ENCODE measurements around the gene DLGAP5. TPM values are rescaled to one million over a fixed set of nuclear protein-coding genes. Genes with fewer than 3 reads are reported as not detected.

The DLGAP5 gene
- total and polyA plus RNA-seq, 8 donors: 1.8 to 57.3 (median 23.0) TPM

Other genes with a start within 250 kb of the DLGAP5 start
- gene WDHD1, start 164.5 kb downstream of the DLGAP5 start, total RNA-seq: 1 to 10 TPM; 8.6 to 9.0 TPM
- gene WDHD1, start 164.5 kb downstream of the DLGAP5 start, polyA plus RNA-seq (ENCODE audit: insufficient read length in 6 of 6): 10 to 100 TPM; 14.8 to 22.3 (median 17.1) TPM
- 10 to 100 TPM; 20.7 to 31.8 TPM for gene SOCS4, start 164.3 kb downstream of the DLGAP5 start, total RNA-seq
- gene SOCS4, start 164.3 kb downstream of the DLGAP5 start, polyA plus RNA-seq (ENCODE audit: insufficient read length in 6 of 6): 10 to 100 TPM; 12.7 to 15.5 (median 14.1) TPM
- gene MAPK1IP1L, start 139.9 kb downstream of the DLGAP5 start, total RNA-seq: 10 to 100 TPM; 81.0 to 87.3 TPM
- 10 to 100 TPM; 81.5 to 93.6 (median 87.2) TPM for gene MAPK1IP1L, start 139.9 kb downstream of the DLGAP5 start, polyA plus RNA-seq (ENCODE audit: insufficient read length in 6 of 6)
- 100 to 1,000 TPM; 332 to 369 TPM for gene LGALS3, start 62.3 kb downstream of the DLGAP5 start, total RNA-seq
- 10 to 100 TPM; 41.2 to 54.3 (median 49.3) TPM for gene LGALS3, start 62.3 kb downstream of the DLGAP5 start, polyA plus RNA-seq (ENCODE audit: insufficient read length in 6 of 6)
- gene FBXO34, start 79.8 kb upstream of the DLGAP5 start, total RNA-seq: 10 to 100 TPM; 24.4 to 24.5 TPM
- 10 to 100 TPM; 32.4 to 43.9 (median 35.3) TPM for gene FBXO34, start 79.8 kb upstream of the DLGAP5 start, polyA plus RNA-seq (ENCODE audit: insufficient read length in 6 of 6)
- gene ATG14, start 220.2 kb upstream of the DLGAP5 start, total RNA-seq: 1 to 10 TPM; 7.1 to 9.0 TPM
- 10 to 100 TPM; 21.4 to 25.6 (median 24.2) TPM for gene ATG14, start 220.2 kb upstream of the DLGAP5 start, polyA plus RNA-seq (ENCODE audit: insufficient read length in 6 of 6)
- not detected for gene TBPL2, start 249.0 kb upstream of the DLGAP5 start, total RNA-seq
- gene TBPL2, start 249.0 kb upstream of the DLGAP5 start, polyA plus RNA-seq (ENCODE audit: insufficient read length in 6 of 6): under 1 TPM in 4 of 6 donors, not detected in 2; 0.07 to 0.22 (median 0.14) TPM